ENCODE data around the gene CEACAM19.

Gene CEACAM19

GRCh38 chr19:44725684-44726083 lies 54.4 kb downstream of the CEACAM19 start:
- Histone ChIP-seq H3K4me1 (ENCODE audit: control insufficient read depth, insufficient read depth, low read length) (peaks cover 6% of the 10 kb centered on the region; the same call in 1 of the 2 replicates), H3K4me3 (ENCODE audit: low read depth, low read length) (no peak overlapping the region), H3K36me3 (ENCODE audit: control insufficient read depth, insufficient read depth, low read length) (no peaks in the 10 kb centered on the region), H3K9ac (ENCODE audit: low read length) (no peak overlapping the region), H3K9me3 (ENCODE audit: control insufficient read depth, insufficient read depth, low read depth, low read length) (no peaks in the 10 kb centered on the region), H3K27me3 (ENCODE audit: control insufficient read depth, insufficient read depth, low read length) (peaks cover 4% of the 10 kb centered on the region), H3K27ac (ENCODE audit: low read depth, low read length) (no peak overlapping the region)

- no peaks in the 10 kb centered on the region for H3K36me3 ChIP-seq (ENCODE audit: control insufficient read depth, insufficient read depth, low read length)
- H3K9ac ChIP-seq (ENCODE audit: low read length) = no peak overlapping the region
- no peak overlapping the region for H3K27ac ChIP-seq (ENCODE audit: low read depth, low read length)
- no peaks in the 10 kb centered on the region for H3K9me3 ChIP-seq (ENCODE audit: control insufficient read depth, insufficient read depth, low read depth, low read length)
- peaks cover 3% of the 10 kb centered on the region; the same call in 1 of the 2 replicates for H3K4me1 ChIP-seq (ENCODE audit: control insufficient read depth, insufficient read depth, low read length)
- H3K27me3 ChIP-seq (ENCODE audit: control insufficient read depth, insufficient read depth, low read length) = peaks cover 4% of the 10 kb centered on the region
- H3K4me3 ChIP-seq (ENCODE audit: low read depth, low read length) = no peak overlapping the region
These were observed 55.2 kb downstream of the CEACAM19 start for GRCh38 chr19:44726465-44726864.

GRCh38 chr19:44728178-44728577 lies 56.9 kb downstream of the CEACAM19 start:
- Histone ChIP-seq H3K4me1 (ENCODE audit: control insufficient read depth, insufficient read depth, low read length) (peaks cover 3% of the 10 kb centered on the region; the same call in 1 of the 2 replicates), H3K27ac (ENCODE audit: low read depth, low read length) (no peak overlapping the region), H3K36me3 (ENCODE audit: control insufficient read depth, insufficient read depth, low read length) (no peaks in the 10 kb centered on the region), H3K9ac (ENCODE audit: low read length) (no peak overlapping the region), H3K9me3 (ENCODE audit: control insufficient read depth, insufficient read depth, low read depth, low read length) (no peaks in the 10 kb centered on the region), H3K27me3 (ENCODE audit: control insufficient read depth, insufficient read depth, low read length) (peaks cover 4% of the 10 kb centered on the region), H3K4me3 (ENCODE audit: low read depth, low read length) (no peak overlapping the region)

- Histone ChIP-seq H3K4me1 (ENCODE audit: control insufficient read depth, insufficient read depth, low read length) (peaks cover 3% of the 10 kb centered on the region; the same call in 1 of the 2 replicates), H3K27ac (ENCODE audit: low read depth, low read length) (no peak overlapping the region), H3K9me3 (ENCODE audit: control insufficient read depth, insufficient read depth, low read depth, low read length) (no peaks in the 10 kb centered on the region), H3K4me3 (ENCODE audit: low read depth, low read length) (no peak overlapping the region), H3K36me3 (ENCODE audit: control insufficient read depth, insufficient read depth, low read length) (no peaks in the 10 kb centered on the region), H3K9ac (ENCODE audit: low read length) (no peak overlapping the region), H3K27me3 (ENCODE audit: control insufficient read depth, insufficient read depth, low read length) (peaks cover 4% of the 10 kb centered on the region)
These were observed 58.3 kb downstream of the CEACAM19 start for GRCh38 chr19:44729516-44730033.

- no peaks in the 10 kb centered on the region for H3K9me3 ChIP-seq (ENCODE audit: control insufficient read depth, insufficient read depth, low read depth, low read length)
- no peak overlapping the region for H3K27ac ChIP-seq (ENCODE audit: low read depth, low read length)
- no peaks in the 10 kb centered on the region for H3K4me1 ChIP-seq (ENCODE audit: control insufficient read depth, insufficient read depth, low read length)
- no peak overlapping the region for H3K4me3 ChIP-seq (ENCODE audit: low read depth, low read length)
- no peaks in the 10 kb centered on the region for H3K36me3 ChIP-seq (ENCODE audit: control insufficient read depth, insufficient read depth, low read length)
- no peak overlapping the region for H3K9ac ChIP-seq (ENCODE audit: low read length)
- no peaks in the 10 kb centered on the region for H3K27me3 ChIP-seq (ENCODE audit: control insufficient read depth, insufficient read depth, low read length)
These were observed 59.8 kb downstream of the CEACAM19 start for GRCh38 chr19:44731081-44731480.

GRCh38 chr19:44731622-44732021 lies 60.3 kb downstream of the CEACAM19 start:
- H3K4me3 ChIP-seq (ENCODE audit: low read depth, low read length) = no peak overlapping the region
- no peak overlapping the region for H3K27ac ChIP-seq (ENCODE audit: low read depth, low read length)
- no peaks in the 10 kb centered on the region for H3K9me3 ChIP-seq (ENCODE audit: control insufficient read depth, insufficient read depth, low read depth, low read length)
- H3K36me3 ChIP-seq (ENCODE audit: control insufficient read depth, insufficient read depth, low read length) = no peaks in the 10 kb centered on the region
- H3K9ac ChIP-seq (ENCODE audit: low read length) = no peak overlapping the region
- H3K4me1 ChIP-seq (ENCODE audit: control insufficient read depth, insufficient read depth, low read length) = no peaks in the 10 kb centered on the region
- H3K27me3 ChIP-seq (ENCODE audit: control insufficient read depth, insufficient read depth, low read length) = no peaks in the 10 kb centered on the region

- H3K4me1 ChIP-seq (ENCODE audit: control insufficient read depth, insufficient read depth, low read length) = no peaks in the 10 kb centered on the region
- H3K4me3 ChIP-seq (ENCODE audit: low read depth, low read length) = no peak overlapping the region
- H3K9me3 ChIP-seq (ENCODE audit: control insufficient read depth, insufficient read depth, low read depth, low read length) = no peaks in the 10 kb centered on the region
- no peaks in the 10 kb centered on the region for H3K27me3 ChIP-seq (ENCODE audit: control insufficient read depth, insufficient read depth, low read length)
- no peak overlapping the region for H3K9ac ChIP-seq (ENCODE audit: low read length)
- no peaks in the 10 kb centered on the region for H3K36me3 ChIP-seq (ENCODE audit: control insufficient read depth, insufficient read depth, low read length)
- H3K27ac ChIP-seq (ENCODE audit: low read depth, low read length) = no peak overlapping the region
These were observed 61.1 kb downstream of the CEACAM19 start for GRCh38 chr19:44732235-44733014.

All from HUES6 (cell line).